SK-N-SH treated with all-trans-retinoic acid at 6 μM for 48 hours (cell line): ENCODE data around the gene RBPJ.

Experiments used
- ATAC-seq: fragments of 200-7000 bp; cut with Tn5 transposase; 3 replicates; pipeline ENCODE4 v1.9.1; 2020; ENCODE audit warnings: mild to moderate bottlenecking, moderate library complexity
- ARNTL ChIP-seq: fragments of 450-650 bp; formaldehyde crosslinking; IDR thresholded peaks from 2 replicates; pipeline ENCODE4 v1.5.0; 2020; ENCODE audit warnings: low read depth, mild to moderate bottlenecking, moderate library complexity, borderline replicate concordance
- CREB5 ChIP-seq: fragments of 250-450 bp; sonication (Bioruptor Pico); IDR thresholded peaks from 2 replicates; pipeline ENCODE4 v1.5.1; 2020; ENCODE audit warnings: low read depth, mild to moderate bottlenecking, moderate library complexity
- CSDC2 ChIP-seq: fragments of 250-450 bp; sonication (Bioruptor Pico); IDR thresholded peaks from 2 replicates; pipeline ENCODE4 v1.5.0; 2020; ENCODE audit warnings: mild to moderate bottlenecking, moderate library complexity
- CSRNP3 ChIP-seq: fragments of 250-450 bp; sonication (Bioruptor Pico); IDR thresholded peaks from 2 replicates; pipeline ENCODE4 v1.5.1; 2021; ENCODE audit warnings: mild to moderate bottlenecking, moderate library complexity
- ESRRG ChIP-seq: fragments of 250-450 bp; sonication (Bioruptor Pico); IDR thresholded peaks from 2 replicates; pipeline ENCODE4 v1.6.1; 2021; ENCODE audit warnings: mild to moderate bottlenecking
- GLIS3 ChIP-seq: fragments of 250-450 bp; sonication (Bioruptor Pico); IDR thresholded peaks from 2 replicates; pipeline ENCODE4 v1.5.0; 2020; ENCODE audit warnings: mild to moderate bottlenecking, moderate library complexity
- ISL1 ChIP-seq: fragments of 250-450 bp; sonication (Bioruptor Pico); IDR thresholded peaks from 2 replicates; pipeline ENCODE4 v2.1.2; 2022; ENCODE audit warnings: mild to moderate bottlenecking, moderate library complexity
- OSR1 ChIP-seq: fragments of 250-450 bp; sonication (Bioruptor Pico); IDR thresholded peaks from 2 replicates; pipeline ENCODE4 v1.8.0; 2022; ENCODE audit warnings: moderate library complexity, mild to moderate bottlenecking, inconsistent platforms
- PATZ1 ChIP-seq: fragments of 250-450 bp; sonication (Bioruptor Pico); IDR thresholded peaks from 2 replicates; pipeline ENCODE4 v1.8.0; 2020; ENCODE audit warnings: mild to moderate bottlenecking, moderate library complexity, borderline replicate concordance
- POU6F1 ChIP-seq: fragments of 250-450 bp; sonication (Bioruptor Pico); IDR thresholded peaks from 2 replicates; pipeline ENCODE4 v1.8.0; 2021; ENCODE audit warnings: low read depth, mild to moderate bottlenecking, moderate library complexity, borderline replicate concordance
- PPARA ChIP-seq: fragments of 250-450 bp; sonication (Bioruptor Pico); IDR thresholded peaks from 2 replicates; pipeline ENCODE4 v1.5.0; 2020; ENCODE audit warnings: mild to moderate bottlenecking, borderline replicate concordance
- RARB ChIP-seq: fragments of 250-450 bp; sonication (Bioruptor Pico); IDR thresholded peaks from 2 replicates; pipeline ENCODE4 v1.8.0; 2021; ENCODE audit warnings: mild to moderate bottlenecking, moderate library complexity
- SNAI2 ChIP-seq: fragments of 250-450 bp; sonication (Bioruptor Pico); IDR thresholded peaks from 2 replicates; pipeline ENCODE4 v1.5.0; 2020; ENCODE audit warnings: mild to moderate bottlenecking, moderate library complexity
- TCF4 ChIP-seq: fragments of 250-450 bp; sonication (Bioruptor Pico); IDR thresholded peaks from 2 replicates; pipeline ENCODE4 v1.8.0; 2021; ENCODE audit warnings: mild to moderate bottlenecking, moderate library complexity, borderline replicate concordance
- TOX ChIP-seq: fragments of 250-450 bp; sonication (Bioruptor Pico); IDR thresholded peaks from 2 replicates; pipeline ENCODE4 v1.8.0; 2021; ENCODE audit warnings: mild to moderate bottlenecking, moderate library complexity, borderline replicate concordance
- TSHZ2 ChIP-seq: fragments of 250-450 bp; sonication (Bioruptor Pico); IDR thresholded peaks from 2 replicates; pipeline ENCODE4 v1.5.0; 2020; ENCODE audit warnings: mild to moderate bottlenecking, moderate library complexity
- ZC3H10 ChIP-seq: fragments of 250-450 bp; sonication (Bioruptor Pico); IDR thresholded peaks from 2 replicates; pipeline ENCODE4 v1.5.1; 2021; ENCODE audit warnings: mild to moderate bottlenecking, moderate library complexity
- ZFP3 ChIP-seq: fragments of 250-450 bp; sonication (Bioruptor Pico); IDR thresholded peaks from 2 replicates; pipeline ENCODE4 v1.5.0; 2020; ENCODE audit warnings: mild to moderate bottlenecking, moderate library complexity
- ZFP30 ChIP-seq: fragments of 450-650 bp; formaldehyde crosslinking; IDR thresholded peaks from 2 replicates; pipeline ENCODE4 v1.5.0; 2022; ENCODE audit warnings: mild to moderate bottlenecking, moderate library complexity
- ZNF565 ChIP-seq: fragments of 450-650 bp; formaldehyde crosslinking; conservative IDR thresholded peaks from 2 replicates; pipeline ENCODE4 v1.5.0; 2020; ENCODE audit warnings: low read depth, mild to moderate bottlenecking, moderate library complexity
- ZNF70 ChIP-seq: fragments of 450-650 bp; formaldehyde crosslinking; IDR thresholded peaks from 2 replicates; pipeline ENCODE4 v1.5.0; 2020; ENCODE audit warnings: mild to moderate bottlenecking, moderate library complexity
- ZNF8 ChIP-seq: fragments of 450-650 bp; formaldehyde crosslinking; IDR thresholded peaks from 2 replicates; pipeline ENCODE4 v1.5.0; 2020; ENCODE audit warnings: mild to moderate bottlenecking, moderate library complexity

RBPJ gene

GRCh38 chr4:26402458-26402857 lies 81.6 kb downstream of the RBPJ start:
- TF ChIP-seq RARB (CRISPR knock-in tag) (no peak), ZC3H10 (CRISPR knock-in tag) (no peak), ZNF565 (CRISPR knock-in tag) (no peak), TOX (CRISPR knock-in tag) (no peak)
- ATAC-seq = no peak

GRCh38 chr4:26404743-26405206 lies 84.0 kb downstream of the RBPJ start:
- TF ChIP-seq ARNTL (CRISPR knock-in tag) (no peak), ZC3H10 (CRISPR knock-in tag) (no peak), ISL1 (no peak), TSHZ2 (CRISPR knock-in tag) (no peak), ZNF70 (CRISPR knock-in tag) (no peak), CSRNP3 (no peak), TOX (CRISPR knock-in tag) (no peak), GLIS3 (no peak), PATZ1 (no peak), RARB (CRISPR knock-in tag) (no peak), PPARA (no peak), TCF4 (CRISPR knock-in tag) (no peak), ZNF8 (CRISPR knock-in tag) (no peak), ESRRG (CRISPR knock-in tag) (no peak), ZFP30 (CRISPR knock-in tag) (no peak), ZNF565 (CRISPR knock-in tag) (no peak), POU6F1 (CRISPR knock-in tag) (no peak), CREB5 (CRISPR knock-in tag) (no peak), ZFP3 (CRISPR knock-in tag) (no peak)
- TF ChIP-seq, all 23 proteins: peak for 0
- ATAC-seq = no peak

GRCh38 chr4:26406346-26406975 lies 85.6 kb downstream of the RBPJ start:
- ATAC-seq = no peak
- no peak for TF ChIP-seq POU6F1 (CRISPR knock-in tag)
- TF ChIP-seq ESRRG (CRISPR knock-in tag) = no peak
- TF ChIP-seq TCF4 (CRISPR knock-in tag) = no peak
- TF ChIP-seq ZC3H10 (CRISPR knock-in tag) = no peak
- TF ChIP-seq PATZ1 = no peak
- no peak for TF ChIP-seq CSDC2 (CRISPR knock-in tag)
- TF ChIP-seq ZNF565 (CRISPR knock-in tag) = no peak
- no peak for TF ChIP-seq CSRNP3
- no peak for TF ChIP-seq OSR1 (CRISPR knock-in tag)
- no peak for TF ChIP-seq ZNF8 (CRISPR knock-in tag)
- TF ChIP-seq GLIS3 = no peak
- TF ChIP-seq PPARA = no peak
- TF ChIP-seq ARNTL (CRISPR knock-in tag) = no peak
- TF ChIP-seq RARB (CRISPR knock-in tag) = no peak
- TF ChIP-seq ZNF70 (CRISPR knock-in tag) = no peak
- TF ChIP-seq SNAI2 = no peak
